Stomach smooth muscle (tissue), 2 donors: ENCODE measurements around the gene CRYZ.

Source experiments
- H3K27ac ChIP-seq: one replicate; pipeline ENCODE4 v1.7.0; 2013; ENCODE audit warnings: mild to moderate bottlenecking, low read length, inconsistent platforms
- H3K27me3 ChIP-seq, 2 donors: one replicate each; pipeline ENCODE4 v1.7.0; 2013; ENCODE audit warnings: low read length in 2 of 2; ENCODE audit not compliant: insufficient read depth in 2 of 2, control insufficient read depth in 1 of 2
- H3K36me3 ChIP-seq, 2 donors: one replicate each; pipeline ENCODE4 v1.7.0; 2013; ENCODE audit warnings: low read length in 2 of 2; ENCODE audit not compliant: control insufficient read depth in 2 of 2, insufficient read depth in 2 of 2
- H3K4me1 ChIP-seq: one replicate; pipeline ENCODE4 v1.7.0; 2013; ENCODE audit warnings: low read length; ENCODE audit not compliant: control insufficient read depth, insufficient read depth
- H3K4me3 ChIP-seq, 2 donors: one replicate each; pipeline ENCODE4 v1.7.0; 2013; ENCODE audit warnings: low read length in 2 of 2
- H3K9ac ChIP-seq, 2 donors: one replicate each; pipeline ENCODE4 v1.7.0; 2013; ENCODE audit warnings: low read length in 2 of 2, mild to moderate bottlenecking in 1 of 2
- H3K9me3 ChIP-seq, 2 donors: one replicate each; pipeline ENCODE4 v1.7.0; 2013; ENCODE audit warnings: low read length in 2 of 2; ENCODE audit not compliant: control insufficient read depth in 2 of 2
- donor health status: healthy.
- donor health status: Pancreatic carcinoma.

The CRYZ gene

GRCh38 chr1:74729741-74730478 is 2.9 kb downstream of the CRYZ start:
- no peaks in the 10 kb centered on the region for H3K27me3 ChIP-seq
- no peak overlapping the region for H3K27ac ChIP-seq
- H3K9ac ChIP-seq = no peak overlapping the region
- peaks cover 1 to 6% of the 10 kb centered on the region in 2 donors for H3K36me3 ChIP-seq
- H3K4me1 ChIP-seq = peaks cover 15% of the 10 kb centered on the region
- H3K4me3 ChIP-seq = no peak overlapping the region
- H3K9me3 ChIP-seq = no peaks in the 10 kb centered on the region

GRCh38 chr1:74728736-74729135 is 4.1 kb downstream of the CRYZ start:
- Histone ChIP-seq H3K36me3 (peaks cover 3 to 6% of the 10 kb centered on the region in 2 donors), H3K4me1 (peaks cover 7% of the 10 kb centered on the region), H3K4me3 (no peak overlapping the region), H3K27me3 (no peaks in the 10 kb centered on the region), H3K27ac (no peak overlapping the region), H3K9ac (no peak overlapping the region), H3K9me3 (no peaks in the 10 kb centered on the region)

GRCh38 chr1:74726063-74726462 is 6.8 kb downstream of the CRYZ start:
- no peaks in the 10 kb centered on the region for H3K4me1 ChIP-seq
- H3K9ac ChIP-seq = no peak overlapping the region
- no peak overlapping the region for H3K27ac ChIP-seq
- no peaks in the 10 kb centered on the region for H3K27me3 ChIP-seq
- H3K36me3 ChIP-seq = peaks cover 14 to 23% of the 10 kb centered on the region in 2 donors
- no peaks in the 10 kb centered on the region for H3K9me3 ChIP-seq
- no peak overlapping the region for H3K4me3 ChIP-seq

- peaks cover 11% of the 10 kb centered on the region for H3K4me1 ChIP-seq
- H3K27ac ChIP-seq = no peak overlapping the region
- H3K9me3 ChIP-seq = no peaks in the 10 kb centered on the region
- H3K36me3 ChIP-seq = peaks cover 34 to 46% of the 10 kb centered on the region in 2 donors
- H3K9ac ChIP-seq = no peak overlapping the region
- H3K27me3 ChIP-seq = no peaks in the 10 kb centered on the region
- no peak overlapping the region for H3K4me3 ChIP-seq
These were observed 15.2 kb downstream of the CRYZ start for GRCh38 chr1:74717626-74718025.

GRCh38 chr1:74716822-74717221 is 16.0 kb downstream of the CRYZ start:
- H3K36me3 ChIP-seq = peaks cover 29 to 46% of the 10 kb centered on the region in 2 donors
- no peak overlapping the region for H3K27ac ChIP-seq
- no peak overlapping the region for H3K4me3 ChIP-seq
- no peaks in the 10 kb centered on the region for H3K9me3 ChIP-seq
- H3K27me3 ChIP-seq = no peaks in the 10 kb centered on the region
- H3K9ac ChIP-seq = no peak overlapping the region
- H3K4me1 ChIP-seq = peaks cover 11% of the 10 kb centered on the region

- H3K9ac ChIP-seq = no peak overlapping the region
- H3K9me3 ChIP-seq = no peaks in the 10 kb centered on the region
- no peaks in the 10 kb centered on the region for H3K27me3 ChIP-seq
- no peak overlapping the region for H3K27ac ChIP-seq
- H3K4me1 ChIP-seq = peaks cover 11% of the 10 kb centered on the region
- H3K36me3 ChIP-seq = peaks cover 30 to 44% of the 10 kb centered on the region in 2 donors
- H3K4me3 ChIP-seq = no peak overlapping the region
These were observed 17.0 kb downstream of the CRYZ start for GRCh38 chr1:74715806-74716205.

GRCh38 chr1:74715236-74715502 is 17.7 kb downstream of the CRYZ start:
- peak overlapping the region; percentile 37 for H3K27ac ChIP-seq
- H3K36me3 ChIP-seq = peaks cover 28 to 44% of the 10 kb centered on the region in 2 donors
- H3K9ac ChIP-seq = no peak overlapping the region
- H3K9me3 ChIP-seq = no peaks in the 10 kb centered on the region
- H3K4me3 ChIP-seq = no peak overlapping the region
- peaks cover 11% of the 10 kb centered on the region for H3K4me1 ChIP-seq
- no peaks in the 10 kb centered on the region for H3K27me3 ChIP-seq

GRCh38 chr1:74714429-74715235 is 18.2 kb downstream of the CRYZ start:
- peaks cover 11% of the 10 kb centered on the region for H3K4me1 ChIP-seq
- no peaks in the 10 kb centered on the region for H3K27me3 ChIP-seq
- H3K9ac ChIP-seq = no peak overlapping the region
- H3K27ac ChIP-seq = peak overlapping the region; percentile 37
- no peak overlapping the region for H3K4me3 ChIP-seq
- no peaks in the 10 kb centered on the region for H3K9me3 ChIP-seq
- H3K36me3 ChIP-seq = peaks cover 29 to 43% of the 10 kb centered on the region in 2 donors

- Histone ChIP-seq H3K27me3 (no peaks in the 10 kb centered on the region), H3K4me3 (no peak overlapping the region), H3K9ac (peak overlapping the region in 1 of 2 donors; percentile 8), H3K4me1 (peaks cover 11% of the 10 kb centered on the region), H3K9me3 (no peaks in the 10 kb centered on the region), H3K36me3 (peaks cover 25 to 40% of the 10 kb centered on the region in 2 donors), H3K27ac (no peak overlapping the region)
These were observed 19.0 kb downstream of the CRYZ start for GRCh38 chr1:74713849-74714248.

GRCh38 chr1:74712881-74713280 is 20.0 kb downstream of the CRYZ start:
- Histone ChIP-seq H3K4me1 (peaks cover 11% of the 10 kb centered on the region), H3K27ac (peak overlapping the region; percentile 32), H3K36me3 (peaks cover 19 to 40% of the 10 kb centered on the region in 2 donors), H3K9me3 (no peaks in the 10 kb centered on the region), H3K9ac (peak overlapping the region in 1 of 2 donors; percentile 8), H3K4me3 (no peak overlapping the region), H3K27me3 (no peaks in the 10 kb centered on the region)
